ENCODE results near the gene KRTAP10-4.
"Not testable (repeated sequence)": the region's sequence is repeated elsewhere in the genome, so short reads cannot be mapped to it uniquely, and the experiment has no call there.

KRTAP10-4 gene

DNA sequence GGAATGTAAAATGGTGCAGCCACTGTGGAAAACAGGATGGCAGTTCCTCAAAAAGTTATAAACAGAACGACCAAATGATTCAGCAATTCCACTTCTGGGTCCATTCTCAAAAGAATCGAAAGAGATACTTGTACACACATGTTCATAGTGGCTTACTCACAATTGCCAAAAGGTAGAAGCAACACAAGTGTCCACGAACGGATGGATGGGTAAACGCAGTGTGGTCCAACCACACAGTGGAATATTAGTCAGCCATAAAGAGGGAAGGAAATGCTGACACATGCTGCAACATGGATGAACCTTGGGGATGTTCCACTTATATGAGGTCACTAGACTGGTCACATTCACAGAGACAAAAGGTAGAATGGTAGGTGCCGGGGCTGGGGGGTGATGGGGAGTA lies 38.8 kb upstream of the KRTAP10-4 start:
- no peak for DNase-seq (ENCODE audit: low read depth)

DNA sequence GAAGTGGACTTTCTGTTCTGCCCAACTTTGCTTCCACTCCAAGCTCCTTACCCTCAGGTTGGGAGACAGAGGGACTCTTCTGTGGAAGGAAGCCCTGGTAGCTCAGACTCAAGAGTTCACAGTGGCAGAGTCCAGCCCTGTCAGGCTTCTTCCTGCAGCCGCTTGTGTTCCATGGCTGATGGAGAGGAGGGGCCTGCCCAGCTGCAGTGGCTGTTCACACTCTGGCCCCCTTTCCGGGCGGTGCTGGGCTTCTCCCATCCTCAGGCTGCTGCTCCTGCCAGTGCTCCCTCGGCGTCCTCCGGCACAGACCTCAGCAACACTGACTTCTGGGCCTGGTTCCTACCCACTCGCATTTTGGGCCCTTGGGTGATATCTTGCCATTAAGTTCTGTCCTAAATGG lies 37.6 kb upstream of the KRTAP10-4 start:
- DNase-seq (ENCODE audit: low read depth) = no peak

DNA sequence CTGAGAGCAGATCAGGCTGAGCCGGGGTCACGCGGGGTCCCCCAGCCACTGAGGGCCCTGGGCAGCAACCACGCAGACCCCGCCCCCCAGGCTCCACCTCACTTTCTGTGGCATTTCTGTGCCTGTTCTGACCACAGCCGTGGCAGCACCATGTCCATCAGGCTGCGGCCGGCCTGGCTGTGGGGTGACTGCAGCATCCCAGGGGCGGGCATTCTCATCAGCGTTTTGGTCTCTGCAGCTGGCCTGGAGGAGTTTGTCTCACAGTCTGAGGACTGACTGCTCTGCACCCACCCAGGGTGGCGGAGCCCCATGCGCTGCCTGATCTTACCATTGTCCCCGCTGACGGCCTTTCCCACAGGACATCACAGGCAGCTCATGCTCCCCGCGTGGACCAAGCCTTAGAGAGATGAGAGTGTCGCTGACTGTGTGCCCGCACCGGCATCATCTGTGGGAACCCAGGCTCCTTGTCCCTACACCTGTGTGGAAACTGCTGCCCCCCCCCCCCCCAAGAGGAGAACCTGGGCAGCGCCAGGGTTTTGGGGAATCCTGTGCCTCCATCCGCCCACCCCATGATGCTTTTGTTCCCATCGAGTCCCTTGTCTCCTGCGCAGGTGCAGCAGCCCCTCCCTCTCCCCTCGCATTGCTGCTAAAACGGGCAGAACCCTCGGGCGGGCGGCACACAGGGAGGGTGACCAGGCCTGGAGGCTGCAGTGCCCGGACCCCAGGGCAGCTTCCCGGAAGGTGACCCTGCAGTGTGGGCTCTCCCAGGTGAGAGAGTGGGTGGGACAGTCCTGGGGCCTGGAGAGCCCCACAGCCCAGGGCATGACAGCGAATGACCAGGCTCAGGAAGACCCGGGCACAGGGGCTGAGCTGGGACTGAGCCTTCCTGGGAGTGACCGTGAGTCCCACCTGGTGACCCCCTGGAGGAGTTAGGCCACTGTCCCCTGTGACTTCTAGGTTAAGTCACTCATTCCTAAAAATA lies 35.3 kb upstream of the KRTAP10-4 start:
- DNase-seq (ENCODE audit: low read depth) = no peak

DNA sequence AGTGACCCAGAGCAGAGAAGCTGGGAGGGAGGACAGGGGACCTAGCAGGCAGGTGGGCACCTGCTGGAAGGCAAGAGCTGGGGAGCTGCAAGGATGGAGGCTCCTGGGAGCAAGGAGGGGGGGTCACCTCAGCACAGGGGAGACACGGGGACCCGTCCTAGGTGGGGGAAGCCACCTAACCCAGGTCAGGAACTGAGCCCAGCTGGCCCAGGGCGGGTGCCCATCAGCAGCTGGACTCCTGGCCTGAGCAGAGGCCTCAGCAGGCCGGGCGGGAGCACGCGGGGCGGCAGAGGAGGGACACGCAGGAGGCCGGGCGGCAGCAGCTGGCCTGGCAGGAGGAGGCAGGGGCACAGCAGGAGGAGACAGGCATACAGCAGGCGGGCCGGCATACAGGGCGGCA lies 34.5 kb upstream of the KRTAP10-4 start:
- DNase-seq (ENCODE audit: low read depth) = no peak

DNA sequence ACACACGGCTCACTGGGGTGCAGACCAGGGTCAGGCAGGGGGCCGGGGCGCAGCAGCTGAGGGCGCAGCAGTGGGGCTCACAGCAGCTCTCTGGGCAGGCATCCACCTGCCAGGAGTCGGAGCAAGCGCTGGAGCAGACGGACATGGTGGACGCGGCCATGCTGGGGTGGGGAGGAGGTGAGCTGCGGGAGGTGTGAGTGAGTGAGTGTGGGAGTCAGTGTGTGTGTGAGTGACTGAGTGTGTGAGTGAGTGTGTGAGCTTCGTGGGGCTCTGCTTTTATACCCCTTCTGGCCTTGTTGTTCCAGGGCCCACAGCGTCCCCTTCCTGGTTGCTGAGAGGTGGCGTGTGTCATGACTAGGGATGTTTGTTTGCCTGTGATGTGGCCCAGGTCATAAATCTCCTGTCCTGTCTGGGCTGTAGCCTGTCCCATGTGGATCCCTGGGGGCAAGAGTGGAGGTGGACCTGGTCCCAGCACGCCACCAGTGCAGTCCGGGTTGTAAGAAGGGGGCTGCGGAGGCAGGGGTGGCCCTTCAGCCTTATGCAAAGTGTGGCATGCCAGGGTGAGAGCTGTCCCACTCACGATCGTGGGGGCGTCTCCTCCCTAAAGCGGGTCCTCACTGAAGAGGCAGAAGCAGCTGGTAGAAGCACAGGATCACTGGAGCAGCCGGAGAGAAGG lies 33.4 kb upstream of the KRTAP10-4 start, which contains the start of gene KRTAP10-1:
TSS of gene KRTAP10-1 (minus strand) at position 205 of the 676 bp plus-strand sequence. CDS start at position 160, 45 bp downstream.
- DNase-seq (ENCODE audit: low read depth) = no peak

DNA sequence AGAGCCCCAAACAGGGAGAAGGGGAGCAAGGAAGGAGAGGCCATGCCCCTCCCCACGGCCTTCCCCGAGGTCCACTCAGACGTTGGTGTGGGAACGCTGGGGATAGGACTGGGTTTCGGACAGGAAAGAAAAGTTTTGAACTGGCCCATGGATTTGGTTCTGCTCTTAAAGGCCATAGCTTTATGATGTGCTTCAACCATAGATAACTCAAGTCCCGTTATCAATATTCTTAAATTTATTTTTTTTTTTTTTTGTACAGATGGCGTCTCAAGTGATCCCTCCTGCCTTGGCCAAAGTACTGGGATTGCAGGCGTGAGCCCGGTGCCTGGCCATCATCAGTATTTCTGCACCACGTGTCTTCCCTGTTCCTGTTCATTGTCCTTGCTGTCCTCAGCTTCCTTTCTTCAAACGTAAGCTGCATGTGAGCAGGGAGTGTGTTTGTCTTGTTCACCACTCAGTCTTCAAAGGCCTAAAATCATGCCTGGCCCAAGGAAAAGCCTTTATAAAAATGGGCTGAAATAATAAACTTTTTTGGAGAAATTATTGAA lies 32.7 kb upstream of the KRTAP10-4 start:
- DNase-seq (ENCODE audit: low read depth) = no peak

DNA sequence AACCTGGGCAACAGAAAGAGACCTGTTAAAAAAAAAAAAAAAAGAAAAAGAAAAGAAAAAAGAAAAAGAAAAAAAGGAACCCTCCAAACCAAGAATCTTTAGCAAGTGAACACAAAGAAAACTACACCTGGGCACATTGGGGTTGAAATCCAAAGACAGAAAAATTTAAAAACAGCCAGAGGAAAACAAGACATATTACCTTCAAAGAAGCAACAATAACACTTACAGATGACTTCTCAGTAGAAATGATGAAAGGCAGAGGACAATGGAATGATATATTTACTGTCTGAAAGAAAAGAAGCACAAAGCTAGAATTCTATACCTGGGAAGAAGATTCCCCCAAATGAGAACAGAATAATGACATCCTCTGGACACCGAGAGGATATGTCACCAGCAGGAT lies 30.8 kb upstream of the KRTAP10-4 start:
- DNase-seq (ENCODE audit: low read depth) = no peak

DNA sequence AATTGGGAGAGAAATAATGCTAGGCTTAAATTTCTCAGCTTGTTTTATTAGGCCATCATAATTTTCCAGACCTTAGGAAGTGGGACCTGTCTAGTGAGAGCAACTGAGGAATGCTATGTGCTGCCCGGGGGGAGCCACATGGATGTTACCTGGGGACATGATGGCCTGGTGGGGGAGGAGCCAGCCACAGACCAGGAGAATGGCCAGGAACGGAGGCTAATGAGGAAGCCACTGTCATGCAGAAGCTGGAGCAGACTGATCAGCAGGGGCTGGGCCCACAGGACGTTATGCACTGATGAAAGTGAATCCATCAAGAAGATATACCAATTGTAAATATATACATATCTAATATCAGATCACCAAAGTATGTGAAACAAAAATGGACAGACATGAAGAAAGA lies 29.0 kb upstream of the KRTAP10-4 start:
- DNase-seq (ENCODE audit: low read depth) = no peak

DNA sequence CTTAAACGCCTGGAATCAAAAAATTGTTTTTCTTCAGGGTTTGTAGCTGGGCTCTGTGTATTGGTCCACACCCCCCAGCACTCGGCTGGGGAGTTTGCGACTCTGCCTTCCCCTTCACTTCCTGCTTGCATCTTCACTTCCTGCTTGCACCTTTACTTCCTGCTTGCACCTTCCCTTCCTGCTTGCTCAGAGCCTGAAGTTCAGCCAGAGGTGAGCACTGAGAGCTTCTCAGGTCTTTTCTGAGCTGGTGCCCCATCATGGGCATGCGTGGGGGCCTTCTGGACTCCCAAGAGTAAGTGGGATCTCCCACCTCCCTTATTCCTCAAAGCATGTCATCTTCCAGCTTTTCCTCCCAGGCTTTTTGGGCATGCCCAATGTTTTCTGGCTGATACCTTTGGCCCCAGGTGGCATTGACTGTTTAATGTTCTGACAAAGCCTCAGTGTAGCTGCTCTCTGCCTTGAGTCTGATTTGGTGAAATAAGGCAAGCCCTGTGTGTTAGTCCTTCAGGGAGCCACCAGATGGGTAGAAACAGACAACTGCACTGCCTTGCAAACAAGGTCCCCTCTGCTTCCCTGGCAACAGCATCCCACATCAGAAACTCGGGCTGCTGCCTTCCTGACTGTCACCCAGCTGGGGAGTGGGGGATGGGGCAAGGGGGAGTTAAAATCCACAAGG lies 25.7 kb upstream of the KRTAP10-4 start:
- DNase-seq (ENCODE audit: low read depth) = no peak

DNA sequence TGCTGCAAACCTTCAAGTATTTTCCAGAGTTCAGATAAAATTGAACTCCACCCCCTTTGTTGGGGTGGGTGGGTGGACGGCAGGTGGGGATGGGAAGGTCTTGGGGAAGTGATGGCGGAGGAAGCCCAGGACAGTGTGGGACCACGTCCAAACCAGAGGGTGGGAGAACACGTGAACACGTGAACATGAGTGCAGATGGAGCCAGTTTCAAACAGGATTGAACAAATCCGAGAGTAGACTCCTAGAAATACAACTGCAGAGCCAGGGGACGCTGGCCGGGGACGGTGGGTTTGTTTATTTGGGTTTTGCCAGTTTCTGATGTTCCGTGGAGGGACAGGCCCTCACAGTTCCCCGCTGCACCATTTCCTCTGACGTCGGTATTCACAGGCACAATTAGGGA lies 25.1 kb upstream of the KRTAP10-4 start:
- no peak for DNase-seq (ENCODE audit: low read depth)

DNA sequence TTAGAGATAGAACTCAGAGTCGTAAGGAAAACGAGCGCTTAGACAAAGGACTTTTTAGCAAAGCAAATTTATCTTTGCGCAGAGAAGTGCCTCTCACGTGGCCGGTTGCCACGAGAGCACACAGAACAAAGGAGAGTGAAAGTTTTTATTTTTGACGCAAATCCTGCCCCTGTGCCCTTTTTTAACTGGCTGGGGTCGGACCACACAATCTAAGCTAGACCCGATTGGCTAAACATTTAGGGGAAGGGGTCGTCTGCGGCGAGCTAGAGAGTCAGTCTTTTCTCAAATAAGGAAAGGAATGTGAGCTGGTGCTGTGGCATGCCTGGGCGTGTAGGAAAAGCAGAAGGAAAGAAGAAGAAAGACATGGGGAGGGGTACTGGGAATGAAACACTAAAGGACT lies 24.6 kb upstream of the KRTAP10-4 start:
- DNase-seq (ENCODE audit: low read depth) = no peak

DNA sequence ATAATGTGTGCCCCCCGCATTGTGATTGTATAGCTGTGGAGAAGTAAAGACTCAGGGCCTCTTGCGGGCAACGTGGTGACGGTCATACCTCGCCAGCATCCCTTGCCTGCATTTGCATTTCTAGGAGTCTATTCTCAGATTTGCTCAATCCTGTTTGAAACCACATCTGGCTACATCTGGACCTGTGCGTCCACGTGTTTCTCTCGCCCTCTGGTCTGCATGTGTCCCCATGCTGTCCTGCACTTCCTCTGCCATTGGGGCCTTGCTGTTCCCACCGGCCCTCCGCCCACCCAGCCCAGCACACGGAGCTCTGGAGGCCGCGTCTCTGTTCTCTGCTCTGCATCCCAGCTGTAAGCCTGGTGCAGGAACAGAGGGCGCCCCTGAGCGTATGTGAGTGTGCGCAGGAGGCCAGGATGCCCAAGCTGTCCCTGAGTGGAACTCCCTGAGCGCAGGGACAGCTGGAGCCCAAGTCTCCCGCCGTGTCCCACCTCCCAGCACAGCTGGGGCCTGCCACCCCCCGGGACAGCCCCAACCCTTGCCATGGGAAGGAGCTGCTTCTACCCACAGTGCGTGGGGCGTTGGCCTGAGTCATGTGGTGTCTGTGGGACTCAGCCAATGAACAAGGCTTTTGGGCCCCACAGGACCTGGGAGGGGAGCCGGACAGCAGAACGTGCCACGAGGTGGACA lies 23.9 kb upstream of the KRTAP10-4 start:
- DNase-seq (ENCODE audit: low read depth) = no peak

DNA sequence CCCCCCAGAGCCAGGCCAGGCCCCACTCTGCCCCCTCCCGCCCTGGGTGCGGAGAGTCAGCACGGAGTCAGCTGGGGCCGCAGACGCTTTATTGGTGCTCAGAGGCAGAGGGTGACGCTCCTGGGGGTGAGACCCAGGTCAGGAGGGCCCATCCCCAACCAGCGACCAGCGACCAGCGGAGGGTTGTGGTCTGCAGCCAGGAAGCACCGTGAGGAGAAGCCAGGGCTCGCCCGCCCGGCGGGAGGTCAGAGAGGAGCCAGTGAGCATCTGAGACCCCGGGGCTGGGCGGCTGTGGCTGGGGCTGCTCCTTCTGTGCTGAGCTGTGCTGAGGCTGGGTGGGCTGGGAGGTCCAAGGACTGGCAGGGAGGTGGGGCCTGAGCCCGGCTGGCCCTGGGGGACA lies 23.2 kb upstream of the KRTAP10-4 start:
- not testable (repeated sequence) for DNase-seq (ENCODE audit: low read depth)

DNA sequence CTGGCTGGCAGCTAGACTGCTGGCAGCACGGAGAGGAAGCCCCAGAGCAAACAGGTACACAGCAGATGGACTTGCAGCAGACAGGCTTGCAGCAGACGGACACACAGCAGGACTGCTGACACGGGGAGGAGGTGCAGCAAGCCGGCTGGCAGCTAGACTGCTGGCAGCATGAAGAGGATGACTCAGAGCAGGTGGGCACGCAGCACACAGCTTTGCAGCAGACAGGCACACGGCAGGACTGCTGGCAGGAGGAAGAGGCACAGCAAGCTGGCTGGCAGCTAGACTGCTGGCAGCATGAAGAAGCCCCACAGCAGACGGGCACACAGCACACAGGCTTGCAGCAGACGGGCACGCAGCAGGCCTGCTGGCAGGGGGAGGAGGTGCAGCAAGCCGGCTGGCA lies 22.7 kb upstream of the KRTAP10-4 start:
- DNase-seq (ENCODE audit: low read depth) = no peak

DNA sequence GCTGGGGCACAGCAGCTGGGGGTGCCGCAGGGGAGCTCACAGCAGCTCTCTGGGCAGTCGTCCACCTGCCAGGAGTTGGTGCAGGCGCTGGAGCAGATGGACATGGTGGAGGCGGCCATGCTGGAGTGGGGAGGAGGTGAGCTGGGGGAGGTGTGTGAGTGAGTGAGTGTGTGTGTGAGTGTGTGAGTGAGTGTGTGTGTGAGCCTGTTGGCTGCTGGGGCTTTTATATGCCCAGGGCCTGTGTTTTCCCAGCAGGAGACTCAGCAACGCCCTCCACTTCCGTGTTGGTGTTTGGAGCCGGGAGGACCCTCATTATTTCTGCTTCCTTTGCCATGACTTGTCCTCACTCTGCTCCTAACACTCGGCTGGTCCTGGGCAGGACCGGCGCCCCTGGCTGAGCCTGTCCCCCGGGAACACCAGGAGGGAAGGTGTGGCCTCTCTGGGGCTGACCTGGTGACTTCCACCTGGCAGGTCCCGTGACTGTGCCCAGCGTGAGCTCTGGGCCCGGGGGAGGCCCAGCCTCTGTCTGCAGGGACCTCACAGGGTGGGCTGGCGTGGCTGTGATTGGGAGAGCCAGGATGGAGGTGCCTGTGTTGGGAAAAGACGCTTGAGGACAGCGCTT lies 22.1 kb upstream of the KRTAP10-4 start, which contains the start of gene KRTAP10-2:
TSS of gene KRTAP10-2 (minus strand) at position 166 of the 622 bp plus-strand sequence. CDS start at position 119, 47 bp downstream.
- no peak for DNase-seq (ENCODE audit: low read depth)

DNA sequence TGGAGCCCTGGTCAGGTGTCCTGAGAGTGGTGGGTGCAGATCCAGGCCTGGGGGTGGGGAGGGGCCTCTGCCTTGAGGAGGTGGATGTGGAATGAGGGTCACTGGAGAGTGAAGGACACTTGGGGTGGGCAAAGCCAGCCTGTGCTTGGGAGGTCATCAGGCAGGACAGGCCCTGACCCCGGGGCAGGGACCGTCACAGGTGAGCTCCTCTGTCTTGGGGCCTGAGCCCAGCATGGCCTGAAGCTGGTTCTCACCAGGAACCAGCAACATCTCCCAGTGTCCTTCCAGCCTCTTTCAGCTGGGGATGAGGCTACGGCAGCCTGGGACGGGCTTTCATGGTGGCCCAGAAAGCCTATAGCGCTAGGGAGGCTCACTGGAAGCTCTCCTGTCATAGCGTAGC lies 21.4 kb upstream of the KRTAP10-4 start:
- no peak for DNase-seq (ENCODE audit: low read depth)

DNA sequence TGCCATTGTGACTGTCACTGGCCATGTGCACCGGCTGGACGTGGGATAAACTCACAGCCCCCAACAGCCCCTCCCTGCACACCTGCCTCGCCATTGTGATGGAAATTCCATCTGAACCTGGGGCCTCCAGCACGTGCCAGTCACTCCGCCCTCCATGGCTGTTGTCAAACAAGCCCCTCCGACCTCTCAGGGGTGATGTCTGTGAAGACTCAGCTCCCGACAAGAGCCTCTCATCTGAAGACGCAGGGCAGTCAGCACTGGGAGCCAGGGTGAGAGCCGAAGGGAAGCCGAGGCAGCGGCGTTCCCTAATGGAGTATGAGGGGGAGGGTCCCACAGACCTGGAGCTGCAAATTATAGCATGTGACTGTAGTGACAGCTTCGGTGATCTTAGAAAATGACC lies 20.8 kb upstream of the KRTAP10-4 start:
- no peak for DNase-seq (ENCODE audit: low read depth)

DNA sequence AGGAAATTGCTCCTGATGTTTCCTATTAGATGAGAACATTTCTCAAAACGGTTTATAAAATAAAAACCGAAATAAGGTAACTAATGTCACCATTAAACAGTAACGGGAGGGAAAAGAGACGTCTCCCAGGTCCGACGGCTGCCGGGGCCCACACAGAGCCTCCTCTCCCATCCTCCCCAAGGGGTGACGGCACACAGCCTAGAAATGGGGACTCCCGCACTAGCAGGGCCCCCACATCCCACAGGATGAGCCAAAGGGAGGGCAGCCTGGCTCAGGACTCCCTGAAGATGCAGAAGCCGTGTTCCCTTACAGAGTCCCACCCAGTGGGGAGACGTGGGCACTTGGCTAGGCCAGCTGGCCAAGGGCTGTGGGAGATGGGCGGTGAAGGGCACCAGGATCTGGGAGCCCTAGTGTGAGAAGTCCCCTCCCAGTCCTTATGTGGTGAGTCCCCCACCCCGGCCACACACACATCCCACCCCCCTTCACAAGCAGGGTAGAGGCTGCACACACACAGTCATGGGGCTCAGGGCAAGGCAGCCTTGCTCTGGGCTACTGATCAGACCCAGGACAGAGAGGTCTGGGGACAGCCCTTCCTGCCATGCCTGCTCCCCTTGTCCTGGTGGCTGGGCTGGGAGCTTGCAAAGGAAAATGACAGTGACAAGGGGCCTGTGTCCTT lies 18.2 kb upstream of the KRTAP10-4 start:
- no peak for DNase-seq (ENCODE audit: low read depth)

DNA sequence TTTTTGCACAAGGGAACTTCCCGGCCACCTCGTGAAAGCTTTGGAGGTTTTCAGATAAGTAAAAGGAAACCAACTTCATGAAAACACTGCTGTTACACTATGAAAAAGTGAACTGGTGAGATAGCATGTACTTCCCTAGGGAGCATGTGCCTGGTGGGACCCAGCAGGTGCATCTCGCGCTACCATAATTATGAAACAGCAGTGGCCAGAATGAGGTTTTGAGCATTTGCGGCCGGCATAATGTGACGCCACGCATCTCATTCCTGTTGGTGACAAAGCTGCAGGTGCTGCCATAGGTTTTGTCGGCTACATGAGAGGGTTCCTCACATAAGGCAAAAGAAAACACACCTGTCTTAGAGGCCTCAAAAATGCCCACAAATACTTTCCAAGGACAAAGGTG lies 16.6 kb upstream of the KRTAP10-4 start:
- no peak for DNase-seq (ENCODE audit: low read depth)

DNA sequence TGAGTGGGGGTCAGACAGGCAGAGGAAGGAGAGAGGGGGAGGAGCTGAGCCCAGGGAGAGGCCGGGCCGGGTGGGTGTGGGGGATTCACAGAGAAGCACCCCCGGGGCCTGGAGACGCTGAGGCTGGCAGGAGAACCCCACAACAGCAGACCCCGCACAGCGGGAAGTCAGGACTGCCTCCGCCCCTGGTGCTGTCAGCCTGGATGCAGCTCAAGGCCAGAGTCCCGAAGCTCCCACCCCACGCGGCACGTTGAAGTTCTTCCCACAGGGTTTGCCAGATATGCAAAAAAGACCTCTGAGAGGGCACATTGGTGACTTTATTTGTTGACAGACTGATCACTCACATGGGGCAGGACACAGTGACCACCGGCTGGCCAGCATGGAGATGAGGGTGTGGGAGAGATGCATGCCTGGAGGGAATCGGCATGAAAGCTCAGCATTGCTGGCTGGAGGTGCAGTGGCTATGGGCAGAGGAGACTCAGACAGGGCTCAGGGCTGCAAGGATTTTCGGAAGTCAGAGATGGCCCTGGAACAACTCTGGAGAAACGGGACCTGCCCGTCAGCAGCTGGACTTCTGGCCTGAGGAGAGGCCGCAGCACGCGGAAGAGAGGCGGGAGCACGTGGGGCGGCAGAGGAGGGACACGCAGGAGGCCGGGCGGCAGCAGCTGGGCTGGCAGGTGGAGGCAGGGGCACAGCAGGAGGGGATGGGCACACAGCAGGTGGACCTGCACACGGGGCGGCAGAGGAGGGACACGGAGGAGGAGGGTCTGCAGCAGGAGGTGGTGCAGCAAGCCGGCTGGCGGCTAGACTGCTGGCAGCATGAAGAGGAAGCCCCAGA lies 15.8 kb upstream of the KRTAP10-4 start:
- DNase-seq (ENCODE audit: low read depth) = no peak

Measured in fibroblast of the conjunctiva (primary cell).